HG02642 (cell line): ENCODE results near the gene FRMD3.

Experiments
- ATAC-seq: cut with Tn5 transposase; IDR thresholded peaks from one replicate; pipeline ENCODE4 v1.9.1; 2021; ENCODE audit warnings: mild to moderate bottlenecking; ENCODE audit not compliant: unreplicated experiment, poor library complexity

The FRMD3 gene

DNA sequence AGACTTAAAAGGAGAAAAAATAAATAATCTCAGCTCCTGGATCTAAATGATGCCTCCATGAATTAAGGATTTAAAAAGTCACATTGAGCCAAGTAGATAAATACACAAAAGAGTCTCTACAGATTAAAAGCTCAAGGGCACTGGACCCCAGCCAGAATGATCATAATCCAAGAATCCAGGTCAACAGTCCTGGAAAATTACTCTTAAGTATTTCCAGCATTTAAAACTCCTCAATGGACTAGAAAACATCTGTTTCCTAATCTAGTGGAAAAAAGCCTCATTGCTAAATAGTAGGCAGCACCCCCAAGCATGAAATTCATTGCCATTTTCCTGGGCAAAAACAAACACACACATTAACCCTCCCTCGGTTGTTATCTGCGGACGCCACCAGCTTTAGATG is 96.8 kb downstream of the FRMD3 start:
- no peak for ATAC-seq

DNA sequence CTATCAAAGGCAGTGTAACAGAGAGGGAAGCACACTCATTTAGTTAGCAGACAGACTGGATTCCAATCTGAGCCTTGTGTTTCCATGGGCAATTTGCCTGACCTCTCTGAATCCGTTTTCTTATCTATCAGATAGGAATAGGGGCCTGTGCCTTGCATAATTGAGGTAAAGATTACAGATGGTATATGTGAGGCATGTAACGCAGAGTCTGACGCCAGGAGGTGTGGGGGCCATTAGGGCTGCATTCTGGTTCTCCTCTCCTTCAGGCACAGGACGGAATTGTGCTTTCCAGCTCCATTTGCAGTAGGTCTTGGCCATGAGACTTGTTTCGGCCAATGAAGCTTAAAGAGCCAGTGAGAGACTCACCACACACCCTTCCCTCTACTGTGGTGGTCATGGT is 97.6 kb downstream of the FRMD3 start:
- no peak for ATAC-seq

DNA sequence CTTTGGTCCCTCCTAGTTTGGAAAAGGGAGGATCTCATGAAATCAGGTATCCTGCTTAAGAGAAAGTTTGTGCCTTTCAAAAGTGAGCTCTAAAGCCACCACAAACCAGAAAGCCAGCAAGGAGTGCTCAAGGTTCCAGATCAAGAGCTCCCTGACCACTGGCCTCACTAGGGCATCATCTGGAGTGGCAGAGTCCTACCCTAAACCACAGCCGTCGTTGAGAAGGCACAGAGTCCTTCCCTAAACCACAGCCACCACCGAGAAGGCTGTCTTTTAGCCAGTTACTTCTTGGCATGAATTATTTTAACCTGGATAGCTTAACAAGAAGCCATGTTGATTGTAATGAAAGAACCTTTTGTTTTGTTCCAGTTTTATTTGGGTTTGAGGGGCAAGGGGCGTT is 102.9 kb downstream of the FRMD3 start:
- ATAC-seq, result no peak

DNA sequence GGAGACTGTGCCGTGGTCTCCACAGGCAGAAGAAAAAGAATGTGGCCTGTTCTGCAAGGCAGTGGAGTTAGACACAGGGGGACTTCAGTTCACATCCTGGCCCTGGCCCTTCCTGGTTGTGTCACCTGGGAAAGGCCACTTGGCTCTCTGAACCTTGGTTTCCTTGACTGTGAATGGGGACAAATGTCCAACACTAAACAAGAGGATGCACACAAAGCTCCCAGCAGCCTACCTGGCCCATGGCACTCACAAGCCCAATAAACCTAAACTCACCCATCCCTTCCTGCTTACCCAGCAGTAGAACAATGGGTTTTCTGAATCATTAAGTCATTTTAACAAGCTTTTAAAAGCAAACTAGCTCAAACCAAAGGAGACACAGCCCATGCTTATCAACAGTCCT is 103.9 kb downstream of the FRMD3 start:
- no peak for ATAC-seq

DNA sequence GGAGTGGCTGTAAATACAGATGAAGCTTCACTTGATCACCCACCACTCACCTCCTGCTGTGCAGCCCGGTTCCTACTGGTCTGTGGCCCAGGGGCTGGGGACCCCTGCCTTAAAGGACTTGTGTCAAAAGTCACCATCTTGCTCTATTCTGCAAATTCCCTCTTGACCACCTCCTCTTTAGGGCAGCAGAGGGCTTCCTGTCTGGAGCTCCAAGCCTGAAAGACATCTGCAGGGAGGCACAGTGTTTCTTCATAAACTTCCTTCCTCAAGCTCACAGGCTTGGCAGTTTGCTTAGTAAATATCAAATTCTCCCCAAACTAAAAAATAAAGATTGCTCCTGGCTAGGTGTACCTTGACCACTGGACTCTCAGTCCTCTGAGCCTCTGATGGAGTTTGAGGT is 104.4 kb downstream of the FRMD3 start:
- ATAC-seq, result no peak

DNA sequence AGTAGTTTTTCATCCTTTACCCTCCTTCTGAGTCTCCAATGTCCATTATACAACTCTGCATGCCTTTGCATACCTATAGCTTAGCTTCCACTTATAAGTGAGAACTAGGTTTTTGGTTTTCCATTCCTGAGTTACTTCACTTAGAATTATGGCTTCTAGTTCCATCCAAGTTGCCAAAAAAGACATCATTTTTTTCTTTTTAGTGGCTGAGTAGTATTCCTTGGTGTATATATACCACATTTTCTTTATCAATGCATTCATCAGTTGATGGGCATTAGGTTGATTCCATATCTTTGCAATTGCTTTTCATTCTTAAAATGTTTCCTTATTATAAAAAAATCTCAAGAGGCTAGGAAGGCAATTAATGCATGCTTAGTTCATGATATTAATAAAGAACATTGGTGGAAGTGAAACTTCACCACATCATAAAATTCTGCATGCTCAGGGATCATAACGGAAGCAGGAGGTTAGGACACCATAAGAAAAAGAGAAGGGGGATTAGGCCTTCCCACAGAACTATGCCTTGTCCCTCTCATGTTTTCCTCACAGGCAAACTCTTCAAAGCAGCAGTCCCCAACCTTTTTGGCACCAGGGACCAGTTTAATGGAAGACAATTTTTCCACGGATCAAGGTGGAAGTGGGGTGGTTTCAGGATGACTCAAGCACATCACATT is 105.2 kb downstream of the FRMD3 start:
- no peak for ATAC-seq

DNA sequence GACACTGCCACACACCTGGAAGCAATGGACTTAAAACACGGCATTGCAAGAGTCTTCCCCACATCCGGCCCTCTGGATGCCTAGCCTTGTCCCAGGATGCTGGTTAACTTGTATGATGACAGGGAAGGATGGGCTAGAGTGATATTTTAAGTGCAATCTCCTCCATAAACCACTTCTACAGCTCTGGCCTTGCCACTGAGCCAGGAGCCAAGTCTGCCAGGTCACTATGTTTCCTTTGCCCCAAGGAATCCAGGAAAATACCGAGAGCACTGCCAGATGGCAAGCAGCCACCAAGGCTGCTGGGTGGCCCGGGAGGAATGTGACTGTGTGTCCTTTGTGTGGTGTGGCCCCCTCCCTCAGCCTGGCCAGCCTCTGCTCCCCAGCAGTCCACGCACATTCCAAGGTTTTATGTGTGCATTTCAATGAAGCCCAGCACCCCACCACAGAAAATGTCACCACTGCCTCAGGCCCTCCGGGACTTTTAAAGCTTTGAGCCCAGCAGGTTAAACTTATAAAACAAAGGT is 106.0 kb downstream of the FRMD3 start:
- no peak for ATAC-seq

DNA sequence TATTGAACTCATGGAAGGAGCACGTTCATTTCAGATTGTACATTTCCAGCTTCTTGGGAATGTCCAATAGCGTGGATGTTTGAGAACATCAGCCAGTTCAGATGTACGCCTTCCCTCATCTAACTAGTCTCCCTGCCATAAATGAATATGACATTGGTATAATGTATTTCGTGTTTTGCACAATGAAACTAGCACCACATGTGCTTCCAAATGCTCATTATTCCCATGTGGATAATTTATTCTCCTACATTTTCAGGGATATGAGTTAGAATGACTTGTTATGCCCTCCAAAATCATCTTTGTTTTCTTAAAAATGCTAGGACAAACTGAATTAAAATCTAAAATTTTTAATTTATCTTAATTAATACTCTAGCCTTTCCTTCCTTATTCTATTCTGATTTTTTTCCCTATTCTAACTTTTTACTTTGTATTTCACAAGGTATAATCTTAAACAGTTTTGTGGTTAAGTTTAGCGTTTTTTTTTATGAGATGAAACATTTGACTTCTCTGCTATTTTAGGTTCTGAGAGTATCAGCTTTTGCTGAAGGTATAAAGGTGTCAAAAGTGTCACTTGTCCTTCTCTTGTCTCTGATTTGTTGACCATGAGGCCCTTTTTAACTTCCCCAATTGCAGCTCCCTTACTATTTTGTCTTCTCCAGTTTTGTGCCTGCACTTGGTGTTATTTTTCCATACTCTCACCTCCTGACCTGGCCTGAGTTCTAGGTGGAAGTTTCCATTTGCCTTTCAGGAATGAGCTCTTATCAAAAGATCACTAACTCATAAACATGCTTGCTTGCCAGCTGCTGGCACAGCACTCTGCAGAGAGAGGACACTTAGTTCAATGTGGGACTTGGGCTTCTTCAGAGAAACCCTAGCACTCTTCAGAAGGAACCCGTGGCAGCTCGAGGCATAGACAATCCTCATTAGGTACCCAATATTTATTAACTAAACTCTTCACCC is 106.8 kb downstream of the FRMD3 start:
- no peak for ATAC-seq

DNA sequence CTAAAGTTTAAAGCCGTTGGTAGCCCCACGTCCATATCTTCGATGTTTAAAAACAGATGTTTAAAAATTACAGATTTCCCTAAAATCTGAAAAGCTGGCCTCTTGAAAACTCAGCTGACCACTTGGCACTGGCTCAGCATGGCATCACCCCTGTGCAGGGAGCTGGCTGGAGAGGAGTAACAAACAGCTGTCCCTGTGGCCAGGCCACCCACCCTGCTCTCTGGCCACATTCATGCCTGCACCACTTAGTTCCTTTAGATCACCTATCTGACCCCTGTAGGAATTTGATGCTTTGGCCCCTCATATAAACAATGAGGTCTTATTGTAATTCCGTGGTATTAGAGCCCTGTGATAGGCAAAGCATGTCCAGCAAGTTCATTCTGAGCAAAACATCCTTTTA is 107.5 kb downstream of the FRMD3 start:
- no peak for ATAC-seq

DNA sequence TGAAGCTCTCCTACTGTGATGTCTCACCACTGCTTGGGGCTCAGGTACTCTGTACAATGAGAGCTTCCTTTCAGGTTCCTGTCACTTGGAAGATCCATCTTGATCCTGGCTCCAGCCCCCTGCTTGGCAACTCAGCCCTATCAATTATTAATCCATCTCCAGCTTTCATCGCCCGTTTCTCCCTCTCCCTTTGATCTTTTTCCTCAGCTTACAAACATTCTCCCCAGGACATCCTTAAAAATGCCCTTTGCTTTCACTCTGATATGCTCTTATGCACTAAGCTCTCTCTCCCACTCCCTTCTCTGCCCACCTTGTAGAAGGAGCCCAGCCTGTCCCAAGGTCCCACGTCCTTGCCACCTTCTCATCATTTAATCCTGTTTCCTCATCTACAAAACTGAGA is 109.0 kb downstream of the FRMD3 start:
- no peak for ATAC-seq

DNA sequence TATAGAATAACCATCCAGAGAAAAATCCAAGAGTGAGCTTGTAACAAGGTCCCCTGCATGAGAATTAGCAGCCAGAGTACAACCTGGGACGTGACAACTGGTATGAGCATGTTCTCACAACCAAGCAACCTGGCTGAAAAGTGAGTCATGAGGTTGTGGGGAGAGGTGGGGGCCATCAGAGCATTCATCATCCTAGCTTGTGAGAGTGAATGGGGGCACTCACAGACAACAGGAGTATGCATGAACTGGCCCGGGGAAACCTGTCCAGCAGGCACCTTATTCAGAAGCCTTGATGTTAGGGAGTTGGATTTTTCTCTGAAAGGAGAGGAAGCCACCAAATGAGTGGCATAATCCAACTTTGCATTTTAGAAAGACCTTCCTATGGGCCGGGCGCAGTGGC is 113.0 kb downstream of the FRMD3 start:
- ATAC-seq, result no peak

DNA sequence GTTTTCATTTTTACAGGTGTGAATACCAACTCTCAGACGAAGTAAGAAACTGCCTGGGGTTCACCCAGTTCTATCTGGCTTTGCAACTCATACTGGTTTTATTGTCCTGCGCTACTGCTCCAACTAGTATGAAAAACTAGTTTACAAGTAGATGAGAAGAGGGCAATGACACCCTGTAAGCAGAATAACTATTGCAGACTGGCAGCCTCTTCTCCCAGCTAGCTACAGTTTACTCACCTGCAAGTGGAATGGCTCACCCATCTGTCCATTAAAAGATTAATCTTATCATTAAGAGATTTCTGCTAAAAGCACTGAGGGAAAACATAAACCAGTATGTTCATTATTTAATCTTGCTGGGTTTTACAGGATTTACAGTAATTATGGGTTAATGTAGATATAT is 113.4 kb downstream of the FRMD3 start:
- no peak for ATAC-seq

DNA sequence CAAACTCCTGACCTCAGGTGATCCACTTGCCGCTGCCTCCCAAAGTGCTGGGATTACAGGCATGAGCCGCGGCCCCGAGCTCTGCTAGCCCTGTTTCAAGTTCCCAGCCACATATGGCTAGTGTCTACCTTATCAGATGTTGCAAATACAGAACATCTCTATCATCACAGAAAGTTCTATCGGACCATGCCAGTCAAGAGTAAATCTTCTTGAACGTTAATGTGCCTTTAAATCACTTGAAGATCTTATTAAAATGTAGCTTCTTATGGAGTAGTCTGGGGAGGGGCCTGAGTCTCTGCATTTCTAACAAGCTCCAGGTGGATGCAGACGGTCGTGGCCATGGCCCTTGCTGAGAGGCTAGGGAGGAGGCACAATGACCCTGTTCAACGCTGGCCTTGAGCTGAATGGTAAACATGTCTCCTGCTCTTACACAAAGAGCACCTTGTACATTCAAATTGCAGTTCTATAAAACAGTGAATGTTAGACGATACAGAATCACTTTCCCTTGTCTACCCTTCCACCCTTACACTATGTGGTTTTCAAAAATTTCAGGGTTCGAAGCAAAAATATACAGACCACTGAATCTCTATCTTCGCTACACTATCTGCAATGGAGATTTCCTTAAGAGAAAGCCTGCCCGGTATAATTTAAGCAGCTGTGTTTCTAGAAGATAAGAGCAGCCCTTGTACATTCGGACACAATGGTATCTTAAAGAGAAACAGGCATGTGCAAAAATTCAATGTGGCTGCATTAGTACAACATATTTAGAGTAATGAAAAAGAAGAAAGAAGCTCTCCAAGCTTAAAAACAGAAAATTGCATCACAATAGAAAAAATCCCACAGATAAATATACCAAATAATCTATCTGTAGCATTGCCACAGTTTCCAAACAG is 114.1 kb downstream of the FRMD3 start:
- ATAC-seq, result no peak

DNA sequence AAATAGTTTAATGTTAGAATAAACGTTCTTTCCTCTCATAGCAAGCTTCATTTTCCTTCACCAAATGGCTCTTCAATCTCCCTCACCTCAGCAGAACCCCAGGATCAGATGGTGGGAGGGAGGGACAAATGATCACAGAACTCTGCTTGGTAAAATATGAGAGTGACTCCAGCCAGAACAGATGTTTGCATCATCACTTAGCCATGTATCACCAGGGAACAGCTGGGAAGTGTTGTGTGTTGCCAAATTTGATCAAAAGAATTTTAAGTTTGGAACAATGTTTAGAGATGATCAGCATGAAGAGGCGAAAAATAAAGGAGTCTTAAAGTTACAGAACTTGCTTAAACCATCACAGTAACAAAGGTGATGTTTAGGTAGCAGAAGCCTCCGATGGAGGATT is 115.7 kb downstream of the FRMD3 start:
- ATAC-seq, result no peak

DNA sequence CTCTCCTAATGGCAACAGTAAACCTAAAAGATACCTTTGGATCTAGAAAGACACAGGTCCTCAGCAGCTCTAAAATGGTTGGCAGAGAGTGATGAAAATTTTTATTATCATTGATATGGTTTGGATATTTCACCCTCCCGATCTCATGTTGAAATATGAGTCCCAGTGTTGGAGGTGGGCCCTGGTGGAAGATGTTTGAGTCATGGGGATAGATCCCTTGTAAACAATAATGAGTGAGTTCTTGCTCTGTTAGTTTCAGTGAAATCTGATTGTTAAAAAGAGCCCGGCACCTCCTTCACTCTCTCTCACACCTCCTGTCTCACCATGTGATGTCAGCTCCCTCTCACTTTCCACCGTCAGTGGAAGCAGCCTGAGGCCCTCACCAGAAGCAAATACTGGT is 117.7 kb downstream of the FRMD3 start:
- no peak for ATAC-seq

DNA sequence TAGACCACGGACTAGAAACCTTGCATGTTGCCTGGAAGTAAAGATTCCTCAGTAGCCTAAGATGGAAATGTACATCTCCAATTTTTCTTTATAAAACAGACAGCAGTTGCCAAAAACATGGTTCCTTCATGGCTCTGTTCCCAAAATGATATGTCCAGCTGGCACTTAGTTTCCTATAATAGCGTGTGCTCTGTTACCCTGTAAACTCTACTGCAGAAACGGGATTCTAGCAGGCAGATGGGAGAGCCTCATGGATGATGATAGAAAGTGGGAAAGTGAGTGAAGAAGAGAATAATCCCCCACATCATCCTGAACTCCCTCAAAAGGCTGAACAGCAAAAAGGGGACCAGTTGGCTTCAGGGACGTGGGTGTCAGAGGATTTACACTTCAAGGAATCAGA is 118.2 kb downstream of the FRMD3 start:
- ATAC-seq, result no peak

DNA sequence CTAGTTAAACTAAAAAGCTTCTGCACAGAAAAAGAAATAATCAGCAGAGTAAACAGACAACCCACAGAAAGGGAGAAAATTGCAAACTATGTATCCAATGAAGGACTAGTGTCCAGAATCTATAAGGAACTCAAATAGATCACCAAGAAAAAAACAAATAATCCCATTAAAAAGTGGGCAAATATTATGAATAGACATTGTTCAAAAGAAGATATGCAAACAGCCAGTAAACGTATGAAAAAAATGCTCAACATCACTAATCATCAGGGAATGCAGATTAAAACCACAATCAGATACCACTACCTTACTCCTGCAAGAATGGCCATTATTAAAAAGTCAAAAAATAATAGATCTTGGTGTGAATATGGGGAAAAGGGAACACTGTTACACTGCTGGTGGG is 119.9 kb downstream of the FRMD3 start:
- ATAC-seq, result no peak

DNA sequence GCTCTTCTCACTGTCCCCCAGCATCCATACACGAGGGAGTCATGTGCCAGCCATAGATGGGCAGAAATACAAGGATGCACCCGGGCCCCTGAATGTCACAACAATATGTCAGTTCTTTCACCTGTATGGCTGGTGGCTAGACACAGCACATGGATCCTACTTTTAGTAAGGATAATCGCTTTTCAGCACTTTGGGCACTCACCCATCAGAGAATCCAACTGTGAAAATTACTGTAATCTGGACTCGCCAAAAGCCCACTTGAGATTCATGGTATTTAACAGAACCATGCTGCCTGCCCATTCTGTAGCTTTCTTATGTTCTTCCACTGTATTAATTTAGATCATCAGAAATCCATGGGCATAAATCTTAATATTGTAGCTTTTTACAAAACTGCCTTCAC is 124.8 kb downstream of the FRMD3 start:
- no peak for ATAC-seq

DNA sequence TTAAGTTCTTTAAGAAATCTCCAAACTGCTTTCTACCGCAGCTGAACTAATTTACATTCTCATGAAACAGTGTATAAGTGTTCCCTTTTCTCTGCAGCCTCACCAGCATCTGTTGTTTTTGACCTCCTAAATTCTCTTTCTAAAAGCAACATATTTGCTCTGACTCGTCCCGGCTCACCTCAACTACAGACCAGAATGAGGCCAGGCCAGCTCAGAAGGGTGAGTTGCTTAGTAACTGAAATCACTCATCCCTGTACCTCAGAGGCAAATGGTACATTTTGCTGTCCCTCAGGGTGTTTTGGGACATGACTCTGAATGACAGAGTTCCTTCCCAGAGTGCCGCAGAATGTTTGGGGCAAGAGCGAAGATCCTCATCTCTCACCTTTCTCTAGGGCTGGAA is 127.5 kb downstream of the FRMD3 start:
- ATAC-seq, result no peak

DNA sequence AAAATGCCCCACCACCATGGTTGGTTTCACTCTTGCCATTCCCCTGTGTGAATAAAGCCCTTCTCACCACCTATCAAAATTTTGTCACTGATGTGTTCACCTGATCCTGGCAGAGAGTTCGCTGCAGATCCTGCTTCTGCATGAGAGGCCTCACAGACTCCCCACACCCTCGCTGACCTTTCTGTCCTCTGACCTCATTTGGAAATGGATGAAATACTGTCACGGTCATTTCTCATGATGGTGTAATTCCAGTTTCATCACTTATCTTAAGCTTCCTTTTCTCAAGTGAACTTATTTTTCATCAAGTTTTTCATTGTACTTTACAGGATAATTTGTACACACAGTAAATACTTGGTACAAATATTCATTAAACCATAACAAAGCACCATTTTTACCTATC is 131.3 kb downstream of the FRMD3 start:
- ATAC-seq, result no peak

DNA sequence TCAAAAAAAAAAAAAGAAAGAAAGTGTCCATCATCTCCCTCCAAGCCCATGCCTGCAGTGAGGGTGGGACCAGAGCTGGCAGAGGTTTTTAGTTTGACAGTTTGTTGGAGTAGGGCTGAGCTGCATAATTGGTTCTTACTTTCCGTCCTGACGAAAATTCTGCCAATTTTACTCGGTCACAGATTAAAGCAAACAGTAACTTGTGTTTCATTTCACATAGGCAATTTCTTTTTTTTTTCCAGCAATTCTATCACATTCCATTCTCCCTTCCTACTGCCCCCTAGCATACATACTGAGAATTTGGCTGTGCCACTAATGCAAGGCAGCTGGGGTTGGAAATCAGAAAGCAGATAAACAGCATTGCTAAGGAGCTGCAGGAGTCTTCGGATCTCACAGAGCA is 132.4 kb downstream of the FRMD3 start:
- ATAC-seq, result no peak
